ENCODE measurements around the gene DGKG. TPM values are rescaled to one million over a fixed set of nuclear protein-coding genes. Genes with fewer than 3 reads are reported as not detected.

DGKG gene
- total and polyA plus RNA-seq, 7 donors: 3.6 to 12.1 (median 8.0) TPM

DNA sequence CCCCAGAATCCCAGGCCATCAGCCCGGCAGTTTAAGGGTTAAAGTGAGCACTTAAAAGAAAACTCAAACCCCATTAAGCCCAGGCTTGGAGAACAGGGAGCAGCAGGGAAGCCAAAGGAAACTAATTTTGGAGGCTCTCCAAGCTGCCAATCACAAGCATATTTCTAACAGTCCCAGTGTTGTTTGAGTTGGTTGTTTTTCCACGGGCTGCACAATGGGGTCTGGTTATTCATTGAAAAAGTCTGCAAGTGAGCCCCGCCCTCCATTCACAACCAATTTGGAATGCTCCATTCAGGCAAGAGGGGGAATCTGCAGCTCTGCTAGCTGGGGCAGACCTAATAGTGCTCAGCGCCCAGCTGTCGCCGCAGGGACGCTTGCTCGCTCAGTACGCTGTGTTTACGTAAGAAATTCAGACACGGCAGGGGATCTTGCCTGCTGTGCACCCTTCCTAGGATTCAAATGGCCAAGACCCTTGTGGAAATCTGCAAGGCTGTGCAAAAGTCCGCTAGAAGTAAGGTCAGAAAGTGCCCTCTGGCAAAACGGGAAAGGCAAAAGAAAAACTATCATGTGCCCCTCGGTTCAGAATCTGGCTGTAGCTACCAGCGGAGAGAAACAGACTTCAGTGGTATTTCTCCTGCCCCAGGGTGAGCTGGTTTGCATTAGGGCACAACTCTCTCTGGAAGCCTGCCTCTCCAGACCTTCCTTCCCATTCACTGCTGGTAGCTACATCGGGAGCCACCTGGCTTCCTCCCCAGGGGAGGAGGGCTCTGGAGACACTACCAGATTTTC is 264.2 kb downstream of the DGKG start:
- ATAC-seq (peak; percentile 77 to 87 (median 81)), DNase-seq (peak; percentile 29 to 73)
- no peaks in the 10 kb centered on the region for H3K9me3 ChIP-seq
- H3K27me3 ChIP-seq (ENCODE audit: insufficient read depth in 3 of 3, low read length in 2 of 3): no peaks in the 10 kb centered on the region
- intact Hi-C loops (cut with DNase I): loop anchor here in 1 of 2 donors (5.0 kb wide), 1 partner anchor 139 kb away; no protein-coding TSS in a partner anchor
- 0 to 2% (median 2%) methylated on average over 16 of the region's 16 CpGs for WGBS, 3 donors
- TF ChIP-seq, protein P1, sequence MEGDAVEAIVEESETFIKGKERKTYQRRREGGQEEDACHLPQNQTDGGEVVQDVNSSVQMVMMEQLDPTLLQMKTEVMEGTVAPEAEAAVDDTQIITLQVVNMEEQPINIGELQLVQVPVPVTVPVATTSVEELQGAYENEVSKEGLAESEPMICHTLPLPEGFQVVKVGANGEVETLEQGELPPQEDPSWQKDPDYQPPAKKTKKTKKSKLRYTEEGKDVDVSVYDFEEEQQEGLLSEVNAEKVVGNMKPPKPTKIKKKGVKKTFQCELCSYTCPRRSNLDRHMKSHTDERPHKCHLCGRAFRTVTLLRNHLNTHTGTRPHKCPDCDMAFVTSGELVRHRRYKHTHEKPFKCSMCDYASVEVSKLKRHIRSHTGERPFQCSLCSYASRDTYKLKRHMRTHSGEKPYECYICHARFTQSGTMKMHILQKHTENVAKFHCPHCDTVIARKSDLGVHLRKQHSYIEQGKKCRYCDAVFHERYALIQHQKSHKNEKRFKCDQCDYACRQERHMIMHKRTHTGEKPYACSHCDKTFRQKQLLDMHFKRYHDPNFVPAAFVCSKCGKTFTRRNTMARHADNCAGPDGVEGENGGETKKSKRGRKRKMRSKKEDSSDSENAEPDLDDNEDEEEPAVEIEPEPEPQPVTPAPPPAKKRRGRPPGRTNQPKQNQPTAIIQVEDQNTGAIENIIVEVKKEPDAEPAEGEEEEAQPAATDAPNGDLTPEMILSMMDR (IDR thresholded peaks at IDR 0.05): no peak
- peak overlapping the region; percentile 63 for H3K4me3 ChIP-seq
- peaks cover 32% of the 10 kb centered on the region for H3K4me1 ChIP-seq
- H3K36me3 ChIP-seq (ENCODE audit: insufficient read depth in 1 of 2, low read depth in 1 of 2): no peaks in the 10 kb centered on the region
- H3K27ac ChIP-seq: peak overlapping the region; percentile 43

DNA sequence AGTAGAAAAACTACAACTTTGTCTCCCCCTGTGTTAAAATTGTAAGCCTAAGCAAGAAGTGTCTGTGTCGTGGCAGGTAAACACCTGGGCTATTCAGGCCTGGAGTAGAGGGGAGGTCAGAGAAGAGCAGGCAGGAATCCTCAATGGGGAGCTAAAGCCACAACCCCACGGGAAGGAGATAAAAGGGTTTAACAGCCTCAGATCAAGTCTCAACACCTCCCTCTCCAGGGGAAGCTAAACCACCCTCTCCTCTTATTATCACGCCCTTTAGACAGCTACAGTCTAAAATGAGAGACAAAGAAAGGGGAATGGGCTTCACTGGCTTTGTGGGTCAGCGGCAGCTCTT is 264.7 kb downstream of the DGKG start:
- intact Hi-C loops (cut with DNase I): loop anchor here in 1 of 2 donors (5.0 kb wide), 1 partner anchor 140 kb away; no protein-coding TSS in a partner anchor
- peaks cover 30% of the 10 kb centered on the region for H3K4me1 ChIP-seq
- no peak overlapping the region for H3K27ac ChIP-seq
- peak overlapping the region; percentile 63 for H3K4me3 ChIP-seq
- WGBS, 3 donors: 38 to 43% (median 40%) methylated on average over 4 of the region's 4 CpGs
- DNase-seq (no peak), ATAC-seq (no peak)
- H3K9me3 ChIP-seq: no peaks in the 10 kb centered on the region
- TF ChIP-seq, protein P1 (IDR thresholded peaks at IDR 0.05): no peak
- no peaks in the 10 kb centered on the region for H3K36me3 ChIP-seq (ENCODE audit: insufficient read depth in 1 of 2, low read depth in 1 of 2)
- no peaks in the 10 kb centered on the region for H3K27me3 ChIP-seq (ENCODE audit: insufficient read depth in 3 of 3, low read length in 2 of 3)

Other genes with a start within 250 kb of the DGKG start
- under 1 TPM; 0.37 to 0.75 (median 0.55) TPM for gene CRYGS, start 182.1 kb upstream of the DGKG start, total RNA-seq
- 1 to 10 TPM in 1 of 3 donors, under 1 TPM in 2; 0.30 to 1.0 (median 0.65) TPM for gene CRYGS, start 182.1 kb upstream of the DGKG start, polyA plus RNA-seq
- 1 to 10 TPM; 4.9 to 7.8 (median 6.4) TPM for gene TBCCD1, start 205.1 kb upstream of the DGKG start, total RNA-seq
- 10 to 100 TPM in 1 of 3 donors, 1 to 10 TPM in 2; 4.6 to 10.8 (median 7.6) TPM for gene TBCCD1, start 205.1 kb upstream of the DGKG start, polyA plus RNA-seq
- gene DNAJB11, start 208.5 kb upstream of the DGKG start, total RNA-seq: 10 to 100 TPM; 10.3 to 24.2 (median 17.4) TPM
- gene DNAJB11, start 208.5 kb upstream of the DGKG start, polyA plus RNA-seq: 10 to 100 TPM; 35.4 to 49.2 (median 47.3) TPM

Measured in psoas muscle (tissue), 8 donors.